ENCODE results near the gene C10orf90.

Gene C10orf90

DNA sequence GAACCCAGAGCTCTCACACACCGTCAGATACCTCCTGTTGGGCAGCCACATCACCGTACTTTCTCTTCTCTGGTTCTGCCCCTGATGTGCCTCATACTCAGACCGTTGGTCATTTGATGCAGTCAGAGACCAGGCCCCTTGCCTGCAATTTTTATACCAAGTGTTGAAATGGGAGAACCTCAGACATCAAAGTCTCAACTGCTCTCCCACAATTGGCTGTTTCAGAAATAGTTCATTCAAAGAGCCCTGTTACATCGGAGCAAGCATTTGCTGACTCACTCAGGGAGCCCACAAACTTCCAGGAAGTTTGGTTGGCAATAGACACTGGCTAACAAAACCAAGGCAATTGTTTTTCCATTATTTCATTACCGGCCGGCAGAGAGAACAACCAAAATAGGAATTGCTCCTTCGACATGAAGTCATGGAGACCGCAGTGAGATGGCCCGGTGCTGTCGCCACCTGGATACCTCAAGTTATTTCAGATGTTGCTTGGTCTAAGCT lies 248.7 kb downstream of the C10orf90 start:
- no peak for DNase-seq

DNA sequence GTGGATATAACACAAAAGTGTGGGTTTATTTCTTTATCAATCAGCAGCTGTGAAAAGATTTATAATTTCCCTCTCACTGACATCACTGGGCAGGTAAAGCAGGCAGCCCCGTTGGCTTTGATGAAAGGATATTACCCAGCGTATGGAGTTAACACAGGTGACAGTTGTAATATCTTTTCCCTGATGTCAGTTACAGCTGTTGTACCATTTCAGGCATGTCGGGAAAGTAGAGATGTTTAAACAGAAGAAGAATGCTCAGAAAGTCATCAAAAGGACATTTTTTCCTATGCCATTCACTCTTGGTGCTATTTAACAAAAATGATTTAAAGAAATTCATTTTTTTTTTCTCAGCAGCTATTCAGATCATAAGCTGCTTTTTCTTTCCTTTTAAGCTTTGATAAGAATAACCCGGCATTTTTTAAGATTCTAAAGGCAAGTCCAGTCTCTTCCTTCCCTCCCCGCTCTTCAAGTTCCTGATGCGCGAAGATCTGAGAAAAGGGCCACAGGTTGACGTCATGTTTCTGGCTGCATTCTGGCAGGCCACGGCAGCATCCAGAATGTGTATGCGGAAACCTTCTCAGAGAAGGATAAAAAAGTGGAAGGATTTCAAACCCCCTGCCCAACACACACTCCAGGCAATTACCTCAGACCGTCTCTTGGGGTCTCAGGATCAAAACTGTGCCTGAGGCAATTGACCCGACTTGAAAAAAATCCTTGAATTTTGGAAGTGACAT lies 249.8 kb downstream of the C10orf90 start:
- no peak for DNase-seq

DNA sequence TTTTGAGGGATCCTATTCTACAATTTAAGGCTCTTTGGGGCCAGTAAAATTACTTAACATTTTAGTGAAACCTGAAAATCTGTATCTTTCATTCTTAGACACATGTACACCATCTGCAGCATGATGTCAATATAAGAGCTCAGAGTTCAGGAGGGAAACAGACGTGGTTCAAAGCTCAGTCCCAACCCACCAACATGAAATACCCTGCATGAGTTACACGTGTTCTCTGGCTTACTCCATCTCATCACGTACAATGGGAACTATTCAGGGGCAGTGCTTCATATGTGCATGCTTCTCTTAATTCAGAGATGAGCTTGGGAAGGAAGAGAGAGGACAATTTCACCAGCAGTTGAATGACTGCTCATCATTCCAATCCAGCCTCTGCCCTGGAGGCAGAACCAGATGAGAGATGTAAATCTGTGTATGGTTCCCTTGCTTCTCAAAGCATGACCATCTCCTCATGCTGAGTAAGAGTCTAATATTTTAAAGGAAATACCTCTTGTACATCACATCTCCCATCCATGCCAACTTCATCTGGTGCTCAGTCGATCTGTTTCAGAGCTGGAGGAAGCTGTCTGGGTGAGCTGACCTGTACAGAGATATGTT lies 253.2 kb downstream of the C10orf90 start:
- DNase-seq, result no peak

DNA sequence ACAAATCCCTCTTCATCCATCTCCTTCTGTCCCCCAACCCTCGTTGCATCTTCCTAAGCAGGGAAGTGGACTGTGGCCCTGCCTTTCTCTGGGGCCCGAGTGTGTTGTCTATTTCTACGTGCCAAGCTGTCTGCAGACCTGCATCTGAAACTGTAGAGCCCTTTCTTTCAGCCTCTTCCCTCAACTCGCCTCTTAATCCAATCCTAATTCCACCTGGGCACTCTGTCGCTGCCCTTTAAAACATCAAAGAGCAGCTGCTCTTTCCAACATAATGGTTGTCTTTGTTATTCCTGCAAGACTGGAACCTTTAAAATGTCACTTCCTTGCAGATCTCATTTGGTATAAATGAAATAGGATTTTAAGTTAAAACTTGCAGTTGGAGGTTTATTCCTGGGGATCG lies 260.7 kb downstream of the C10orf90 start:
- DNase-seq, result no peak

DNA sequence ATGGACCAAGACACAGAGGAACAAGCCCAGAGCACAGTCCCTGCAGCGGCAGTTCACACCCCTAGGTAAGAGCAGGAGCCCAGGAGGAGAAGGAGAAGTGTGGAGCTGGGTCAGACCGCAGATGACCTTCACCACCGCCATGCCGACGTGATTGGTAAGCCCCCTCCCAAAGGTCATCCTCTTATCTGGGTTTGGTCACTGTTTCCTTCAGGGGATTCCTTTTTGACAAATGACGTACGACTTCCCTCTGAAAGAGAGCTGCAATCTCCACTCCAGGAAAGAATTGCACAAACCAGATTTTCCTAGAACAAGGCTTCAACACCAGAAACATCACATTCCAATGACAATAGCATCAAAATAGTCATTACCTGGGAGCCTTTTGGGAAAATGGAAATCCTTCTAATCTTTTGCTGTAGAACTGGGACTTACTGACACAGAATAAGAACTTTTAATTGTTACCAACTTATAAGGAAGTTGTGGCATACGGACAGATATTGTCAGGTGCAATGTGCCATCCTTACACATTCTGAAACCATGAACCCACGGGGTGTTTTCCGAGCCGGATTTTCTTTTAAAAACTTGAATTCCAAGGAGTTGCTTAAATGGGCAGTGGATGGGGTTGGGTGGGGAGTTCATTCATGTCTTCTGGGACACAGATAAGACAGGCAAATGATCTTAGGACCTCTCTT lies 261.4 kb downstream of the C10orf90 start:
- DNase-seq, result no peak

DNA sequence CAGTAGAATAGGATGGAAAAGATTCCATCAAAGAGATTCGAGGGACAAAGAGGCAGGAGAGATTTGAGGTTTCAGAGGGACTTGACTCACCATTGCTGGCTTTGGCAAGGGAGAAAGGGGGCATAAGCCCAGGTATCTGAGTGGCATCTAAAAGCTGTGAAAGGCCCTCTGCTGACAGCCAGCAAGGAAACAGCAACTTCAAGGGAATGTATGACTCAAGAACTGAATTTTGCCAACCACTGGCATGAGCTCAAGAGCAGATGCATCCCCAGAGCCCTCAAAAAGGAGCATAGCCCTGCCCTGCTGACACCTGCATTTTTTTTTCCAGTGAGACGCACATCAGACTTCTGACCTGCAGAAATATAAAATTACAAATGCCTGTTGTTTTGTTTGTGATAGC lies 262.7 kb downstream of the C10orf90 start:
- no peak for DNase-seq

DNA sequence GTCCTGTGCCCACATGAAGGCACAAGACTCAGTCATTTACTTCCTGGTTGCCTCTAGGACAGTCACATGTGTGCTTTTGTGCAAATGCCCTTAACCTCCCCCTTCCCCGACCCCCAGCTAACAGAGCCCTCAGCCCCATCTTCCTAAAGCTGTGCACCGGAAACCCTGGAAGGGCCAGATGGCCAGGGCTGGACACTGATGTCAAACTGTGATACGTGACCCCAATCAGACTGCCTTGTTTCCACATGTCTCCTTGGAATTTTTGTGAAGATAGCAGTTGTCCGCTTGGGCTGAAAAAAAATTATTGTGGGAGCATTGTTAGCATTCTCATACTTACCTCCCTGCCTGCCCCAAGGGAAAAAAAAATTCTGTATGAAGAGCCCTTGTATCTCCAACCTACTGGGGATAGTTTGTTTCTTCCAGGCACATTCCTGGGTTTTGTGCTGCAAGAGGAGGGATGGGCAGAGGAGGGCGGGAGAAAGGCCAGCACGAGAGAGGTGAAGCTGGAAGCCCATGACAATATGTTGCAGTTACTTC lies 265.2 kb downstream of the C10orf90 start:
- no peak for DNase-seq

DNA sequence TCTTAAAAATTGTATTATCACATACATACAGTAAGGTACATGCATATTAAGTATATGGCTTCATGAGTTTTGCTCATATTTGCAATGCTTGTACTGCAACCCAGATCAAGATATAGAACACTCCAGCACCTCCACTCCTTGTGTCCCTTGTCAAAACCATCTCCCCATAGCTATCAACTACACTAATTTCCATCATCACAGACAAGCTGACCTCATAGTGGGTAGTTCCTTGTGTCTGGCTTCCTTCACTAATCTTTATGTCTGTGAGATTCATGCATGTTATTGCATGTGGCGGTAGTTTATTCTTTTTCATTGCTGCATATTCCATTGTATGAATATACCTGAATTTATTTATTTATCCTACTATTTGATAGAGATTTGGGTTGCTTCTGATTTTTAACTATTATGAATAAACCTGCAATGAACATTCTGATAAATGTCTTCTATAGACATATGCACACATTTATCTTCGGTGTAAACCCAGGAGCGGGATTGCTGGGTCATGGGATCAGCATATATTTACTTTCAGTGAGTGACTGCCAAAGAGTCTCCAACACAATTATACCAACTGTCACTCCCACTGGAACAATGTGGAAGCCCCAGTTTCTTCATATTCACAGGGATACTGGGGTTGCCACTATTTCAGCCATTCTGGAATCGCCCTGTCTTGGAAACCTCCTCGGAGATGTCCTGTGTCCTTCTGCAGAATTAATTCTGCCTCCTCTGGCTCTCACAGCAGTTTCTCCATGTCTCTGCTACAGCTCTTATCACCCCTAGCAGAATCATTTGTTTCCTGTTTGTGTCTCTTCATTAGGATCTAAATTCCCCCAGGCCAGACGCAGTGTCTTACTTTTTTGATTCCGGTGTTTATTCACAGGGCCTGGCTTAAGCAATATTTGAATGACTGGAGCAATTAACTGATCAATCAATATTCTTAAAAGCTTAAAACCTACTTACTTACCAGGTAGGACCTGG lies 267.5 kb downstream of the C10orf90 start:
- DNase-seq, result no peak

DNA sequence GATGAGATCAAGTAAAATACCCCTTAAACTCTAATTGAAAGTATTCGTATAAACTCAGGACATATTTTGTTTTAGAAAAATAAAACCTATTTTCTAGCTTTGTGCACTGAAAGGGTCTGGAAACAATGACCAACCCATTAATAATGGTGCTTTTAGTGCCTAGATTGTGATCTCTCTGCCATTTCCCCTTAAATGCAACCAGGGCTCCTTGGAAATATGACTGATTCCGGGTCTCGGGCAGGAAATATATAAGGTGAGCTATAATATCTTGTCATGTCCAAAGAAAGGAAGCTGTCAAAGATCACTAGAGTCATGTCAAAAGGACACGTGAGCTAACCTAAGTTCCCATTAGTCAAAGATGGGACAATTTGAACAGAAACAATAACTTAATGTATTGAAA lies 269.9 kb downstream of the C10orf90 start:
- no peak for DNase-seq

DNA sequence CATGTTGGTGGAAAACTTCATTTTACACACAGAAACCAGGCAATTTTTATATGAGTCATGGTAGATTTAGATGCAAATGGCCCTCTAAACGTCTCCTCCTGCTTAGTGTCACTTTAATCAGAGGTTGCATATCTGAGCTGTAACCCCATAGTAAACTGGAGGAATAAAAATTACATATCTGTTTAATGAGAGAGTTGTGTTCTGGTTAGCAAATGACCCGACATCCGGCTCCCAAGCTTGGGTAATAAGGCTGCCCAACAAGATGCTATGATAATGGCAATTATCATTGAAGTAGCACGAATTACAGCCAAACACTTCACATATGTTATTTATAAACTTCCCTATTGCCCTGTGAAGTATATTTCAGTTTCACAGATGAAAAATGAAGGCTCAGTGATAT lies 271.6 kb downstream of the C10orf90 start:
- DNase-seq, result no peak

DNA sequence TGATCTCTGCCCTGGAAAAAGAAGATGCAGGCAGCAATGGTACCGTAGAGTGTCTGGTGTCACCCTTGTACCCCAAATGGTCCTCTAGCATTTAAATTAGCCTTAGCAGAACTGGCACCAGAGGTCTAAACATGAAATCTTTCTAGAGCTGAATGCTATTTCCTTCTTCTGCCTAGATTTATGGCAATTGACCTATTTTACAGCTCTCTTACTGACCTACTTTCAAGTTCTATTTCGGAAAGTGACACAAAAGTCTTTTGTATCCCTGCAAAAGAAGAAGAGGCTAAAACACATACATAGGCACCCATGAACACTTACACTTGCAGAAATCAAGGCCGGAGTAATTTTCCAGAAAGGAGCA lies 272.1 kb downstream of the C10orf90 start:
- DNase-seq, result no peak

DNA sequence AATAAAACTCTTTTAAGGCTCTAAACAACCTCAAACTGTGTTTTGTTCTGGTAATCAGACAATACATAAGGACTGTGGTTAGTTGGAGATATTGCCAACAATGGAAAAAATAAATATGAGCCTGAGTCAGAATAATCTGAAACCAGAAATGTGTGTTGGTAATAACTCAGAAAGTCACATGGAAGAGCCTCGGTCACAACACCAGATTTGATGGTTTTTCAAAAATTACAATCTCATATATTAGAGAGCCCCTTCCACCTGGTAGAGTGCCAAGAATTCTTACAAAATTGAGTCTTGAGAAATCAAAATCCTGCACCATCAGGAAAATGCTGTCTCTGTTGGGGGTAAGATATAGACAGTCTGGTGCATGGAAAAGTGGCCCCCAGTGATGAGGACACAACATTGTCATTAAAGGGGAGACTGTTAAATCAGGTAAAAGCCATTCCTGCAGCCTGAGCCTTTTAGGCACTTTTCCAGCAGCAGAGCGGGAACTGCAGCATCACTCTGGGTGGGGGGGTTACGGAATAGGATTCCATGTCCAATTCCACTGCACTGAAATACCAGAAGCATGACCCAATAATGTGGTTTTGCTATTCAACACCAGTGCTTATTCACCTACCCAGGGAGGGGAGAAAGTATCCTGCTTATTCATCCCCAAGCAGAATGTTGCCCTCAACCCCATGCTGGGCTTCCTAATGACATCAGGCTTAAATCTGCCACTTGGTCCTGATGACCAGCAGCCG lies 272.7 kb downstream of the C10orf90 start:
- no peak for DNase-seq

DNA sequence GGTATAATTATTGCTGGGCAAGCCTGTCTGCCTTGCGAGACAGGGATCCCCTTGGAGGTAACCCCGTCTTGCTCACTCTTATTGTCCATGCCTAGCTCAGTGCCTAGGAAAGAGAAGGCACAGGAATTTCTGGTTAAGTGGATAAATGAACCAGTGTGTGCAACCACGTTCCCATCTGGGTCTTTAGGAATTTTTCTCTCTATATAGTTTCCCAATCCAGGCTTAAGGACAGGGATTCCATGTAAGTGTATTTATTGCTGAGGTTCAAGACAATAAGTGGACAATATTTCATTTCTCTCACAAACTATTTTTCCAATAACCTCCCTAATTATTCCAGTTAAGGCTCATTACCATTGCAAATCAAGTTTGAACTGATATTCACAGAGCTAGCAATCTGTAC lies 273.3 kb downstream of the C10orf90 start:
- DNase-seq, result no peak

DNA sequence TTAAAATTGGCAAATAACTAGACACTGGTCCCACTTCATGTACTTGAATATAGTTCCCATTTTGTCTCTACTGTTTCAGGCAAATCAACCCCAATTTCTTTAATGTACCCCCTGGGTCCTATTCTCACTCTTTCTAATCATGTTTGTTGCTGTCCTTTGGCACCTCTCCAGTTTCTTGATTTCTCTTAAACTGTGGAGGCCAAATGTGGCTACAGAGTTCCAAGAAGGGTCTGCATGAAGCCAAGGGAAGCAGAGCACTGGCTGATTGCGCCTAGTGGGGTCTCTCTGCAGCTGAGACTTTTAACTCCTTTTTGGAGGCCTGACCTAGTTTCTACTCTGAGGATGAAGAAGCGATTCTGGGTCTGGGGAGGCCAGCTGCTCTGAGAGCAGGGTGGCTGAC lies 275.5 kb downstream of the C10orf90 start:
- DNase-seq, result no peak

DNA sequence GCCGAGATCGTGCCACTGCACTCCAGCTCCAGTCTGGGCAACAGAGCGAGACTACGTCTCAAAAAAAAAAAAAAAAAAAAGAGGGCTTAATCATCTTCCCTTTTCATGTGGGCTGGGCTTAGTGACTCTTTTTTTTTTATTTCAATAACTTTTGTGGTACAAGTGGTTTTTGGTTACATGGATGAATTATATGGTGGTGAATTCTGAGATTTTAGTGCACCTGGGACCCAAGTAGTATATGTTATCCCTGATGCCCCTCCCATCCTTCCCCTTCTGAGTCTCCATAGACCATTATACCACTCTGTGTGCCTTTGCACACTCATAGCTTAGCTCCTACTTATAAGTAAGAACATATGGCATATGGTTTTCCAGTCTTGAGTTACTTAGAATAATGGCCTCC lies 277.4 kb downstream of the C10orf90 start:
- no peak for DNase-seq

DNA sequence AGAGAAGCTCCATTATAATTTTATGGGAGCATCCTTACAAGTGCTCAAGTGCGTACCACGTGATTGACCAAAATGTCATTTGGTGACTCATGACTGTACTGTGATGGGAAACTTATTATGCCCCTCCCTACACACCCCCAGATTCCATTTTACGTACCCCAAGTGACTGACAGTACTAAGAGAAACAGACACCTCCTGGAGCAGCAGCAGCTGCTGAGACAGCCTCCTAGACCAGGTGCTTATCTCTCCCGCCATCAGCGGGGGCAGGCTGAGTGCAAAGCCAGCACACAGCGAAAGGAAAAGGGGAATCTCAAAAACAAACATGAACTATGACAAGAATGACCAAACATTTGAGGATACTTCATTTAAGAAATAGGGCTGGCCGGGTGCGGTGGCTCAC lies 278.0 kb downstream of the C10orf90 start:
- DNase-seq, result no peak

DNA sequence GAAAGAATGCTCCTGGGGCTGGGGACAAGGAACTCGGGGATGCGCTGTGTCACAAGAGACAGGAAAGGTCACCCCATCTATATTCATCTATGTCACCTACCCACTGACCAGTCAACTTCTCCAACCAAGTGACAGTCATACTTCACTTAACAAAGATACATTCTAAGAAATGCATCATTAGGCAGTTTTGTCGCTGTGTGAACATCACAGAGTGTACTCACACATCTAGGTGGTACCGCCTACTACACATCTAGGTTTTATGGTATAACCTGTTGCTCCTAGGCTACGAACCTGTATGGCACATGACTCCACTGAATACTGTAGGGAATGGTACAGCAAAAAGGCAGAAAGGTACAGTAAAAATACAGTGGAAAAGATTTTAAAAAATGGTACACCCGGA lies 278.4 kb downstream of the C10orf90 start:
- no peak for DNase-seq

DNA sequence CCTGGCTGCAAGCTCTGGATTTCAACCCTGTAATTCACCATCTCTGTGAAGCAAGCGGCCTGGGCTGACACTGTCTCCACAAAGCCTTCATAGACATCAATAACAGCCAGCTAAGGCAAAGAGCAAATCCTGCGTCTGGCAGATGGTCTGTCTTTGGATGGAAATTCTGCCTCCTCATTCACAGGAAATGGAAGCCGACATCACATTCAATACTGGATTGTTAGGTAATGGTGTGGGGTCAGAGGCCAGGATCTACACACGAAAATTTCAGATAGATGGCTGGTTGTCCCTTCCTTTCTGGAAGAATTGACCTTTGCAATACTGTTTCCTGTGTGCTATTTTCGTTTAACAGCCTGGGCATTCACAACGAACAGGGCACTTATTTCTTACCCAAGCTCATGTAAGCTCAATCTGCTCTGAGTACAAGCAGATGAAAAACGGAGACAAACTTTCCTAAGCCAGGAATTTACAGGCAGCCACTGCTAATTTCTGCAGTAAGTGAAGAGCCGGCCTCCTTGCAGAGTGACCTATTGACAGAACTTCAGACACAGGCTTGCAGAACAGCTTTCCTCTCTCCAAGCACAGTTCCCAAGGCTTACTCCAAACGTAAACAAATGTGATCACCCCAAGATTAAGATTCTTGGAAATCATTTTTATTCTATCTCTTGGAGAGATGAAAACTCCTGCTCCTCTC lies 279.2 kb downstream of the C10orf90 start:
- DNase-seq, result no peak

DNA sequence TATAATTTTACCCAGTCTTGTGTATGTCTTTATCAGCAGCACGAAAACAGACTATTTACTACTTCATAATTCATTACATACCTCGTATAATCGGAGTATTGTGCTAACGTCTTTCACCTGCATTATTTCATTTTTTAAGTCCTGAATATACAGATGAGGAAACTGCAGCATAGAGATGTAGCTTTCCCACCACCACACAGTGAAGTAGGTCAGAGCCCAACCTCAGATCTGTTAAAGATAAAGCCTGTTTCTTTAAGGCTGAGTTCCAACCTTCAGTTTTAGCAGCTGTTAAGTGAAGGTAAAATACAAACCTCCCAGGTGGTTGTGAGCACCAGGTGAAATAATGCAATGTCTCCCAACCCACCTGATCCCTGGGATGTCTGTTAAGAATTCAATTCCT lies 280.2 kb downstream of the C10orf90 start:
- no peak for DNase-seq

DNA sequence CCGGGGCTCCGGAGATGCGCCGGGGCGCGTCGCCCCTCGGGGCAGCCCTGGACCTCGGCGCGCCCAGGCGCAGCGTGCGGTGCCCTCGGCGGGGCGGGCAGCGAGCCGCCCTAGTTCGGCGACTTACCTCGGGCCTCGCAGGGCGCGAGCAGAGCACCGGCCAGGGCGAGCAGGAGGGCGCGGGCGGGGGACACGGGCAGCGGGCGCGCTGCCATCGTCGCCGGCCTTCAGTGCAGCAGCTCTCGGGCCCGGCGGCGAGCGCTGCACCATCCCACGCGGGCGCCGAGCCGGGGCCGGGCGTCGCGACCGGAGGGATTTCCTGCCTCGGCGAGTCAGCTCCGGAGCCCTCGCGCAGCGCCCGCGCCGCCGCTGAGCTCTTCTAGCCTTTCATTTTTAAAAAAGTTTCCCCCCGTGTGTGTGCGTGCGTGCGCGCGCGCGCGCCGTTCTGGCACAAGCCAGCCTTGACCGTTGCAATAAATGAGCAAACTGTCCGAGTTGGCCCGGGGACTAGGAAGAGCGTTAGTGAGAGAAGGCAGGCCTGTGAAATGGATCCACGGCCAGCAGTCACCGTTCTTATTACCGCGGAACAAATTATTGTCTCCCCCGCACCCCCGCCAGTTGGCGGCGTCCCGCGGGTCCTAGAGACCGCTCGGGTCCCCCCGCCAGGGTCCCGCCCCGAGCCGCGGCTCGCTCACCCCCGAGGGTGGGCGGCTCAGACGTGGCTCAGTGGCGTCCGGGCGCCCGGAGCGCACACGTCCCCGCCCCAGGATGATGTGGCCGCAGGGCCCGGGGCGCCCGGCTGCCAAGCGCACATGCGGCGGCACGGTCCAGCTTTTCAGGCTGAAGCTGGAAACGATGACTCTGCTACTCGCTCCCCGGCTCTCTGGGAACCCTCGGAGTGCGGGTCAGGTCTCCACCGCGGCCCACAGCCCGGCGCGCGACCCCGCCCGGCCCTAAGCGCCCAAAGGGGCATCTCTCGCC lies 282.3 kb downstream of the C10orf90 start, which contains the start of gene ADAM12:
Gene ADAM12 (minus strand): TSS at position 547 of the 981 bp plus-strand sequence. CDS start 332 bp downstream, at position 215.
- no peak for DNase-seq
